GM10266 (cell line): ENCODE data around the gene MED27.

Experiments
- DNase-seq: peaks from one replicate; pipeline ENCODE4 v3.0.0; 2012; ENCODE audit errors: extremely low spot score
- TF ChIP-seq, protein P1 (sequence below): IDR thresholded peaks from 2 replicates; pipeline ENCODE4 v1.5.1; 2012; ENCODE audit warnings: mild to moderate bottlenecking, low read depth; ENCODE audit not compliant: control insufficient read depth, insufficient read depth; ENCODE audit errors: missing control alignments

Gene MED27

DNA sequence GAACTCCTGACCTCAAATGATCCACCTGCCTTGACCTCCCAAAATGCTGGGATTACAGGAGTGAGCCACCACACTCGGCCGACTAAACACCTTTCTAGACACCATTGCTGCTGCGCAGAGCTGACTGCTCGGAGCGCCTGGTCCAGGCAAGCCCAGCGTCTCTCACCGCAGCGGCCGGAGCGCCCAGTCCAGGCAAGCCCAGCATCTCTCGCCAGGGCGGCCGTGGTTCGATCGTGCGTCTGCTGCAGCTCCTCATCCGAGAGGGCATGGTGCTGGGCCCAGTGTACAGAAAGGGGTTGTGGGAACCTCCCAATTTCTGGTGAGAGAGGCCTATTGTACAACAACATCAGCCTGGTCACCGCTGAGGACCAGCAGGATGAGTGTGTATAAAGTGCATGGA lies 230.3 kb downstream of the MED27 start:
- DNase-seq, result no peak
- TF ChIP-seq, protein P1, sequence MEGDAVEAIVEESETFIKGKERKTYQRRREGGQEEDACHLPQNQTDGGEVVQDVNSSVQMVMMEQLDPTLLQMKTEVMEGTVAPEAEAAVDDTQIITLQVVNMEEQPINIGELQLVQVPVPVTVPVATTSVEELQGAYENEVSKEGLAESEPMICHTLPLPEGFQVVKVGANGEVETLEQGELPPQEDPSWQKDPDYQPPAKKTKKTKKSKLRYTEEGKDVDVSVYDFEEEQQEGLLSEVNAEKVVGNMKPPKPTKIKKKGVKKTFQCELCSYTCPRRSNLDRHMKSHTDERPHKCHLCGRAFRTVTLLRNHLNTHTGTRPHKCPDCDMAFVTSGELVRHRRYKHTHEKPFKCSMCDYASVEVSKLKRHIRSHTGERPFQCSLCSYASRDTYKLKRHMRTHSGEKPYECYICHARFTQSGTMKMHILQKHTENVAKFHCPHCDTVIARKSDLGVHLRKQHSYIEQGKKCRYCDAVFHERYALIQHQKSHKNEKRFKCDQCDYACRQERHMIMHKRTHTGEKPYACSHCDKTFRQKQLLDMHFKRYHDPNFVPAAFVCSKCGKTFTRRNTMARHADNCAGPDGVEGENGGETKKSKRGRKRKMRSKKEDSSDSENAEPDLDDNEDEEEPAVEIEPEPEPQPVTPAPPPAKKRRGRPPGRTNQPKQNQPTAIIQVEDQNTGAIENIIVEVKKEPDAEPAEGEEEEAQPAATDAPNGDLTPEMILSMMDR, result no peak

DNA sequence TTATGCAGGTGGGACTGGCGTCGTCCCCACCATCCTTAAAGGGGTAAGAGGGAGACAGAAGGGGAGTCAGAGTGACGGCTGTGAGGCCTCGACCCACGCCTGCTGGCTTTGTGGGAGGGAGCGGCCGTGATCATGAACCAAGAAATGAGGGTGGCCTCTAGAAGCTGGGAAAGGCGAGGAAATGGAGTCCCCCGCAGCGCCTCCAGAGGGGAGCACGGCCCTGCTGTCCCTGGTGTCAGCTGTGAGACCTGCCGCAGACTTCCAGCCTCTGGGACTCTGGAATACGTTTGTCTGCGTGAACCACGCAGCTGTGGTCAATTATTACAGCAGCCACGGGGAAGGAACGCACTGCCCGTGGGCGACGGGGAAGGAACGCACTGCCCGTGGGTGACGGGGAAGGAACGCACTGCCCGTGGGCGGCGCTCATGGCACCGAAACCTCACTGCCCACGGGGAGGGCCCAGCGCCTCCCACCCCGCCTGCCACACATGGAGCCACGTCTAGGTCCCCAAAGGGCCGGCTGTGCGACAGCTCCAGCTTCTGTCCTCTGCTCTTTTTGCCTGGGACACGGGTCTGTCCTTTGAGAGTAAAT lies 231.0 kb downstream of the MED27 start:
- TF ChIP-seq, protein P1, result no peak

DNA sequence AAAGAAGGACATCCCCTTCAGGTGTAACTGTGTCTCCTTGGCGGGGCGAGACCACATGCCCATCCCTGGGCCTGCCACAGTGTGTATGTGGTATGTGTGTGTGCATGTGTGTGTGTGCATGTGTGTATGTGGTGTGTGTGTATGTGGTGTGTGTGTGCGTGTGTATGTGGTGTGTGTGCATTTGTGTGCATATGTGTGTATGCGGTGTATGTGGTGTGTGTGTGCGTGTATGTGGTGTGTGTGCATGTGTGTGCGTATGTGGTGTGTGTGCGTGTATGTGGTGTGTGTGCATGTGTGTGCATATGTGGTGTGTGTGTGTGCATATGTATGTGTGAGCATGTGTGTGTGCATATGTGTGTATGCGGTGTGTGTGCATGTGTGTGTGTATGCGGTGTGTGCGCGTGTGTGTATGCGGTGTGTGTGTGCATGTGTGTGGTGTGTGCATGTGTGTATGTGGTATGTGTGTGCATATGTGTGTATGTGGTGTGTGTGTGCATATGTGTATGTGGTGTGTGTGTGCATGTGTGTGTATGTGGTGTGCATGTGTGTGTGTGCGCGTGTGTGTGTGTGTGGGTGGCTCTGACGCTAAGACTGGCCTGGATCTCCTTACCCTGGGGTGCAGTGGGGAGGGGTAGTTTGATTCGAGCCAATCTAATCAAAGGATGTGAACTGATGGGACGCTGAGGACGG lies 231.9 kb downstream of the MED27 start:
- TF ChIP-seq, protein P1, result no peak
- DNase-seq, result no peak

More for the DNA sequence above, 231.0 kb downstream of the MED27 start:
- DNase-seq, result no peak

DNA sequence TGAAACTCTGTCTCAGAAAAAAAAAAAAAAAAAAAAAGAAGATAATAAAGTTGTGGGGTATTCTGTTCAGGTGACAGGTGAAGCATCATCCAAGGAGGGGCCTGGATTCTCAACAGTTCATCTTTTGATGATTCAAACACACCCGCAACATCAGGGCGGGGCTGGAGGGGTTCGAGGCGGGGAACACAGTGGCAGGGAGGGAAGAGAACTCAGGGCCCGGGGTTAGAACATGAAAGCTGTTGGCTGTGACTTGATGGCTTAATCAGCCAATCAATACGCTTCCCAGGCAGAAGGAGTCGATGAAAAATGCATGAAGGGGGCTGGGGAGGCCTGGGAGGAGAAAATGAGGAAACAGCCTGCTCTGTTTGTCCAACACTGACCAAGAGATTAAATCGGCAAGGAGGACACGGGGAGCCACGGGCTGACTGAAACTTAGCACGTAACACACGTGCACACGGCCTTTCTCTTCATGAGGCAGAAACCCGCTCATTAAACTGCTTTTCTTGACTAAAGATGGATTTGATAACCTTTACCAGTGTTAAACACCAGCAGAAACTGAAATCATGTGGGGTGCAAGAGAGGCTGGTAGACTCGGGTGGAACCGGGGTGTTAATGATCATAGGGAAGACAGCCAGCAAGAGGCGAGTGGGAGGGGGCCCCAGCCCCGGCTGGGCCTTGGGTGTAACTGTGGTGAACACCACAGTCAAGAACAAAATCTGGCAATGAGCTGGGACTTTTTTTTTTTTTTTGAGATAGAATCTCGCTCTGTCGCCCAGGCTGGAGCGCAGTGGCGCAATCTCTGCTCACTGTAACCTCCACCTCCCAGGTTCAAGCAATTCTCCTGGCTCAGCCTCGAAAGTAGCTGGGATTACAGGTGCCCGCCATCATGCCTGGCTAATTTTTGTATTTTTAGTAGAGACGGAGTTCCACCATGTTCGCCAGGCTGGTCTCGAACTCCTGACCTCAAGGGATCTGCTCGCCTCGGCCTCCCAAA lies 234.1 kb downstream of the MED27 start:
- no peak for DNase-seq
- TF ChIP-seq, protein P1, result no peak

DNA sequence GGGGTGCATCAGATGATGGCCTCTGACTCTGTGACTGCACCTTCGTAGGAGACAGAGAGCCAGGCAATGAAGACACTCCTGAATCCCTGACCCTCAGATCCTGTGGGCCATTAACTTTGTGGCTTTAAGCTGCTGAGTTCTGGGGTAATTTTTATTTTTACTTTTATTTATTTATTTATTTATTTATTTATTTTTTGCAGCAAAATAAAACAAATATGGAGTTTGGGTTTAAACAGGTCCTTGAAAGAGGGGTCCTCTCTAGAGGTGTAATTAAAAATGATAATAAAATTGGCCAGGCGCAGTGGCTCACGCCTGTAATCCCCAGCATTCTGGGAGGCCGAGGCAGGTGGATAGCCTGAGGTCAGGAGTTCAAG lies 234.9 kb downstream of the MED27 start:
- DNase-seq, result no peak
- TF ChIP-seq, protein P1, result no peak

DNA sequence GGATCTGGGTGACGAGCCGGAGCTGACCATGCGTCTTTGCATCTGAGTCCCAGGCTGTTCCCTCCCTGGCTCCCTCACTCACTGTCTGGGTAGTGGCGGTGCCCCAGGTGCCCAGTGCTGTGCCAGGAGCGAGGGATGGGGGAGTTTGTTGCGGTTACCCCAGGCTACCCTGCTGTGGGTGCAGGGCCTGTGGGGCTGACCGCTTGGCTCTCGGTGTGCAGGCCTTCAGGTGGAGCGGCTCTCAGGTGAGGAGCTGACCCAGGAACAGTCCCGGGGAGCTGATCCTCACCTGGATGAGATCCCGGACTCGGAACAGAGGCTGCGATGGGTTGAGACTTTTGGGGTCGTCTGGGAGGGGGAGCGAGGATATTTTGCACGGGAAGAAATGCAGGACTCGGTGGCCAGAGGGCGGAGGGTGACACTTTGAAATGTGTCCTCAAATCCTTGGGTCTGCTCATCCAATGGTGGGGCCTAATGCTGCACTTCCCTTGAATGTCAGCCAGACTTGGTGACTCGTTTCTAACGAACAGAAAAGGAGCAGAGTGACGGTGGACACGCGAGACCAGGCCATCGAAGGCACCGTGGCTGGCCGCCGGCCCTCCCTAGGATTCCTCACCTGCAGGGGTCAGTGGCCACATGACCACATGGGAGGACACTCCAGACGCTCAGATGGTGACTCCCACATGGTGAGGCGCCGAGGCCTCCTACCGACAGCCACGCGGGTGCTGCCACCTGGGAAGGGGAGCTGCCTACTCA lies 235.5 kb downstream of the MED27 start:
- no peak for DNase-seq
- TF ChIP-seq, protein P1, result no peak
